ENCODE data around the gene LRRC15. TPM values are rescaled to one million over a fixed set of nuclear protein-coding genes. Genes with fewer than 3 reads are reported as not detected.

LRRC15 gene
- total RNA-seq, 5 donors from 2014 or later (not counting 1 experiment from before 2014, with no cell fraction given), result not detected

- no peaks in the 10 kb centered on the region for H3K9me3 Mint-ChIP-seq
- no peaks in the 10 kb centered on the region for H3K36me3 Mint-ChIP-seq
- no peak overlapping the region for H3K27ac Mint-ChIP-seq
- DNase-seq (no peak), ATAC-seq (replicated peaks in 1 of 4) (no peak)
- no peak overlapping the region for H3K27ac ChIP-seq (ENCODE audit: low read length)
- peaks cover 23 to 46% of the 10 kb centered on the region in 2 donors for H3K27me3 Mint-ChIP-seq
- H3K36me3 ChIP-seq (ENCODE audit: control insufficient read depth in 2 of 2, extremely low read depth in 1 of 2, insufficient read depth in 1 of 2, low read length in 1 of 2), result no peaks in the 10 kb centered on the region
- H3K4me3 ChIP-seq (ENCODE audit: control insufficient read depth in 1 of 2, extremely low read depth in 1 of 2, low read length in 1 of 2), result no peak overlapping the region
- WGBS (ENCODE audit: insufficient coverage), result 80% methylated on average over 8 of the region's 14 CpGs
- no peaks in the 10 kb centered on the region for H3K4me1 ChIP-seq (ENCODE audit: control insufficient read depth in 1 of 2, extremely low read depth in 1 of 2, insufficient read depth in 2 of 2, low read length in 2 of 2)
- ChIA-PET POLR2A (no interaction called here), CTCF (no interaction called here)
- H3K4me1 Mint-ChIP-seq, result peaks cover 0 to 4% (median 2%) of the 10 kb centered on the region in 3 donors
- H3K9me3 ChIP-seq, result no peaks in the 10 kb centered on the region
- H3K27me3 ChIP-seq (replicated peaks in 1 of 2; ENCODE audit: control insufficient read depth in 2 of 2, extremely low read depth in 1 of 2, insufficient read depth in 2 of 2, low read length in 1 of 2), result peaks cover 2 to 52% of the 10 kb centered on the region in 2 experiments
- no peak overlapping the region for H3K4me3 Mint-ChIP-seq
Measured at GRCh38 chr3:194373028-194373427, 3.5 kb upstream of the LRRC15 start.

GRCh38 chr3:194370753-194371152 is 1.2 kb upstream of the LRRC15 start:
- DNase-seq, result no peak
- no peaks in the 10 kb centered on the region for H3K4me1 ChIP-seq (ENCODE audit: control insufficient read depth in 1 of 2, extremely low read depth in 1 of 2, insufficient read depth in 2 of 2, low read length in 2 of 2)
- ChIA-PET CTCF (no interaction called here), POLR2A (no interaction called here)
- WGBS (ENCODE audit: insufficient coverage), result 83% methylated on average over 3 of the region's 10 CpGs
- H3K4me3 ChIP-seq (ENCODE audit: control insufficient read depth in 1 of 2, extremely low read depth in 1 of 2, low read length in 1 of 2), result no peak overlapping the region
- no peak overlapping the region for H3K27ac ChIP-seq (ENCODE audit: low read length)
- H3K27me3 ChIP-seq (replicated peaks in 1 of 2; ENCODE audit: control insufficient read depth in 2 of 2, extremely low read depth in 1 of 2, insufficient read depth in 2 of 2, low read length in 1 of 2), result peaks cover 2 to 66% of the 10 kb centered on the region in 2 experiments
- Mint-ChIP-seq H3K27me3 (peaks cover 30 to 49% of the 10 kb centered on the region in 2 donors), H3K9me3 (no peaks in the 10 kb centered on the region), H3K27ac (no peak overlapping the region), H3K4me1 (peaks cover 0 to 4% (median 2%) of the 10 kb centered on the region in 3 donors), H3K36me3 (no peaks in the 10 kb centered on the region), H3K4me3 (no peak overlapping the region)
- H3K36me3 ChIP-seq (ENCODE audit: control insufficient read depth in 2 of 2, extremely low read depth in 1 of 2, insufficient read depth in 1 of 2, low read length in 1 of 2), result no peaks in the 10 kb centered on the region
- no peak for ATAC-seq (replicated peaks in 1 of 4)
- H3K9me3 ChIP-seq, result no peaks in the 10 kb centered on the region

GRCh38 chr3:194368918-194369317 is 625 bp downstream of the LRRC15 start:
- ChIA-PET CTCF (interaction anchor here in 1 of 2 donors (0.6 kb wide), 1 partner anchor 574 kb away, joined by 3 read pairs; no protein-coding TSS in a partner anchor), POLR2A (interaction anchor here in 1 of 2 donors (0.6 kb wide), 1 partner anchor 208 kb away, joined by 3 read pairs; no protein-coding TSS in a partner anchor)
- Mint-ChIP-seq H3K36me3 (no peaks in the 10 kb centered on the region), H3K9me3 (no peaks in the 10 kb centered on the region), H3K27me3 (peaks cover 30 to 41% of the 10 kb centered on the region in 2 donors), H3K27ac (no peak overlapping the region), H3K4me3 (no peak overlapping the region), H3K4me1 (peaks cover 0 to 4% (median 2%) of the 10 kb centered on the region in 3 donors)
- DNase-seq, result no peak
- Histone ChIP-seq H3K36me3 (ENCODE audit: control insufficient read depth in 2 of 2, extremely low read depth in 1 of 2, insufficient read depth in 1 of 2, low read length in 1 of 2) (no peaks in the 10 kb centered on the region), H3K4me3 (ENCODE audit: control insufficient read depth in 1 of 2, extremely low read depth in 1 of 2, low read length in 1 of 2) (no peak overlapping the region), H3K9me3 (no peaks in the 10 kb centered on the region), H3K27ac (ENCODE audit: low read length) (no peak overlapping the region), H3K4me1 (ENCODE audit: control insufficient read depth in 1 of 2, extremely low read depth in 1 of 2, insufficient read depth in 2 of 2, low read length in 2 of 2) (no peaks in the 10 kb centered on the region), H3K27me3 (replicated peaks in 1 of 2; ENCODE audit: control insufficient read depth in 2 of 2, extremely low read depth in 1 of 2, insufficient read depth in 2 of 2, low read length in 1 of 2) (peaks cover 2 to 63% of the 10 kb centered on the region in 2 experiments)
- 86% methylated on average over 5 of the region's 6 CpGs for WGBS (ENCODE audit: insufficient coverage)
- ATAC-seq (replicated peaks in 1 of 4), result no peak

GRCh38 chr3:194367992-194368841 is 1.3 kb downstream of the LRRC15 start:
- ATAC-seq (replicated peaks in 1 of 4), result no peak
- Histone ChIP-seq H3K9me3 (no peaks in the 10 kb centered on the region), H3K4me1 (ENCODE audit: control insufficient read depth in 1 of 2, extremely low read depth in 1 of 2, insufficient read depth in 2 of 2, low read length in 2 of 2) (no peaks in the 10 kb centered on the region), H3K36me3 (ENCODE audit: control insufficient read depth in 2 of 2, extremely low read depth in 1 of 2, insufficient read depth in 1 of 2, low read length in 1 of 2) (no peaks in the 10 kb centered on the region), H3K4me3 (ENCODE audit: control insufficient read depth in 1 of 2, extremely low read depth in 1 of 2, low read length in 1 of 2) (no peak overlapping the region), H3K27ac (ENCODE audit: low read length) (no peak overlapping the region), H3K27me3 (replicated peaks in 1 of 2; ENCODE audit: control insufficient read depth in 2 of 2, extremely low read depth in 1 of 2, insufficient read depth in 2 of 2, low read length in 1 of 2) (peaks cover 2 to 62% of the 10 kb centered on the region in 2 experiments)
- ChIA-PET POLR2A (interaction anchor here in 1 of 2 donors (0.6 kb wide), 1 partner anchor 209 kb away, joined by 3 read pairs; no protein-coding TSS in a partner anchor), CTCF (interaction anchor here in 1 of 2 donors (0.6 kb wide), 1 partner anchor 575 kb away, joined by 3 read pairs; no protein-coding TSS in a partner anchor)
- H3K4me3 Mint-ChIP-seq, result no peak overlapping the region
- no peak overlapping the region for H3K27ac Mint-ChIP-seq
- peaks cover 30 to 40% of the 10 kb centered on the region in 2 donors for H3K27me3 Mint-ChIP-seq
- peaks cover 0 to 4% (median 2%) of the 10 kb centered on the region in 3 donors for H3K4me1 Mint-ChIP-seq
- WGBS (ENCODE audit: insufficient coverage), result 47% methylated on average over 16 of the region's 18 CpGs
- no peaks in the 10 kb centered on the region for H3K9me3 Mint-ChIP-seq
- no peaks in the 10 kb centered on the region for H3K36me3 Mint-ChIP-seq
- no peak for DNase-seq

GRCh38 chr3:194365978-194366490 is 3.5 kb downstream of the LRRC15 start:
- H3K9me3 ChIP-seq, result no peaks in the 10 kb centered on the region
- no peak overlapping the region for H3K27ac Mint-ChIP-seq
- H3K9me3 Mint-ChIP-seq, result no peaks in the 10 kb centered on the region
- H3K36me3 Mint-ChIP-seq, result no peaks in the 10 kb centered on the region
- DNase-seq, result no peak
- POLR2A ChIA-PET, result no interaction called here
- ATAC-seq (replicated peaks in 1 of 4), result no peak
- H3K4me1 Mint-ChIP-seq, result peaks cover 0 to 4% (median 2%) of the 10 kb centered on the region in 3 donors
- 81% methylated on average over 8 of the region's 12 CpGs for WGBS (ENCODE audit: insufficient coverage)
- H3K4me3 Mint-ChIP-seq, result no peak overlapping the region
- H3K27ac ChIP-seq (ENCODE audit: low read length), result no peak overlapping the region
- CTCF ChIA-PET, result no interaction called here
- no peaks in the 10 kb centered on the region for H3K4me1 ChIP-seq (ENCODE audit: control insufficient read depth in 1 of 2, extremely low read depth in 1 of 2, insufficient read depth in 2 of 2, low read length in 2 of 2)
- H3K36me3 ChIP-seq (ENCODE audit: control insufficient read depth in 2 of 2, extremely low read depth in 1 of 2, insufficient read depth in 1 of 2, low read length in 1 of 2), result no peaks in the 10 kb centered on the region
- peaks cover 30 to 35% of the 10 kb centered on the region in 2 donors for H3K27me3 Mint-ChIP-seq
- no peak overlapping the region for H3K4me3 ChIP-seq (ENCODE audit: control insufficient read depth in 1 of 2, extremely low read depth in 1 of 2, low read length in 1 of 2)
- peaks cover 2 to 50% of the 10 kb centered on the region in 2 experiments for H3K27me3 ChIP-seq (replicated peaks in 1 of 2; ENCODE audit: control insufficient read depth in 2 of 2, extremely low read depth in 1 of 2, insufficient read depth in 2 of 2, low read length in 1 of 2)

- Mint-ChIP-seq H3K36me3 (no peaks in the 10 kb centered on the region), H3K27me3 (peaks cover 27 to 31% of the 10 kb centered on the region in 2 donors), H3K9me3 (no peaks in the 10 kb centered on the region), H3K4me1 (peaks cover 0 to 3% (median 2%) of the 10 kb centered on the region in 3 donors), H3K4me3 (no peak overlapping the region), H3K27ac (no peak overlapping the region)
- no peak for DNase-seq
- Histone ChIP-seq H3K27me3 (replicated peaks in 1 of 2; ENCODE audit: control insufficient read depth in 2 of 2, extremely low read depth in 1 of 2, insufficient read depth in 2 of 2, low read length in 1 of 2) (peaks cover 2 to 50% of the 10 kb centered on the region in 2 experiments), H3K4me1 (ENCODE audit: control insufficient read depth in 1 of 2, extremely low read depth in 1 of 2, insufficient read depth in 2 of 2, low read length in 2 of 2) (no peaks in the 10 kb centered on the region), H3K36me3 (ENCODE audit: control insufficient read depth in 2 of 2, extremely low read depth in 1 of 2, insufficient read depth in 1 of 2, low read length in 1 of 2) (no peaks in the 10 kb centered on the region), H3K4me3 (ENCODE audit: control insufficient read depth in 1 of 2, extremely low read depth in 1 of 2, low read length in 1 of 2) (no peak overlapping the region), H3K27ac (ENCODE audit: low read length) (no peak overlapping the region), H3K9me3 (no peaks in the 10 kb centered on the region)
- ATAC-seq (replicated peaks in 1 of 4), result no peak
- WGBS (ENCODE audit: insufficient coverage), result 84% methylated on average over 5 of the region's 6 CpGs
- CTCF ChIA-PET, result interaction anchor here in 1 of 2 donors (0.7 kb wide), 1 partner anchor 20 kb away, joined by 3 read pairs; no protein-coding TSS in a partner anchor
- POLR2A ChIA-PET, result no interaction called here
Measured at GRCh38 chr3:194365526-194365925, 4.0 kb downstream of the LRRC15 start.
